Measurements from ENCODE around the gene FAXDC2.

- TF ChIP-seq, protein P1, sequence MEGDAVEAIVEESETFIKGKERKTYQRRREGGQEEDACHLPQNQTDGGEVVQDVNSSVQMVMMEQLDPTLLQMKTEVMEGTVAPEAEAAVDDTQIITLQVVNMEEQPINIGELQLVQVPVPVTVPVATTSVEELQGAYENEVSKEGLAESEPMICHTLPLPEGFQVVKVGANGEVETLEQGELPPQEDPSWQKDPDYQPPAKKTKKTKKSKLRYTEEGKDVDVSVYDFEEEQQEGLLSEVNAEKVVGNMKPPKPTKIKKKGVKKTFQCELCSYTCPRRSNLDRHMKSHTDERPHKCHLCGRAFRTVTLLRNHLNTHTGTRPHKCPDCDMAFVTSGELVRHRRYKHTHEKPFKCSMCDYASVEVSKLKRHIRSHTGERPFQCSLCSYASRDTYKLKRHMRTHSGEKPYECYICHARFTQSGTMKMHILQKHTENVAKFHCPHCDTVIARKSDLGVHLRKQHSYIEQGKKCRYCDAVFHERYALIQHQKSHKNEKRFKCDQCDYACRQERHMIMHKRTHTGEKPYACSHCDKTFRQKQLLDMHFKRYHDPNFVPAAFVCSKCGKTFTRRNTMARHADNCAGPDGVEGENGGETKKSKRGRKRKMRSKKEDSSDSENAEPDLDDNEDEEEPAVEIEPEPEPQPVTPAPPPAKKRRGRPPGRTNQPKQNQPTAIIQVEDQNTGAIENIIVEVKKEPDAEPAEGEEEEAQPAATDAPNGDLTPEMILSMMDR (IDR thresholded peaks at IDR 0.05; ENCODE audit: insufficient read depth, low read length) = no peak
- TF ChIP-seq, protein P2, sequence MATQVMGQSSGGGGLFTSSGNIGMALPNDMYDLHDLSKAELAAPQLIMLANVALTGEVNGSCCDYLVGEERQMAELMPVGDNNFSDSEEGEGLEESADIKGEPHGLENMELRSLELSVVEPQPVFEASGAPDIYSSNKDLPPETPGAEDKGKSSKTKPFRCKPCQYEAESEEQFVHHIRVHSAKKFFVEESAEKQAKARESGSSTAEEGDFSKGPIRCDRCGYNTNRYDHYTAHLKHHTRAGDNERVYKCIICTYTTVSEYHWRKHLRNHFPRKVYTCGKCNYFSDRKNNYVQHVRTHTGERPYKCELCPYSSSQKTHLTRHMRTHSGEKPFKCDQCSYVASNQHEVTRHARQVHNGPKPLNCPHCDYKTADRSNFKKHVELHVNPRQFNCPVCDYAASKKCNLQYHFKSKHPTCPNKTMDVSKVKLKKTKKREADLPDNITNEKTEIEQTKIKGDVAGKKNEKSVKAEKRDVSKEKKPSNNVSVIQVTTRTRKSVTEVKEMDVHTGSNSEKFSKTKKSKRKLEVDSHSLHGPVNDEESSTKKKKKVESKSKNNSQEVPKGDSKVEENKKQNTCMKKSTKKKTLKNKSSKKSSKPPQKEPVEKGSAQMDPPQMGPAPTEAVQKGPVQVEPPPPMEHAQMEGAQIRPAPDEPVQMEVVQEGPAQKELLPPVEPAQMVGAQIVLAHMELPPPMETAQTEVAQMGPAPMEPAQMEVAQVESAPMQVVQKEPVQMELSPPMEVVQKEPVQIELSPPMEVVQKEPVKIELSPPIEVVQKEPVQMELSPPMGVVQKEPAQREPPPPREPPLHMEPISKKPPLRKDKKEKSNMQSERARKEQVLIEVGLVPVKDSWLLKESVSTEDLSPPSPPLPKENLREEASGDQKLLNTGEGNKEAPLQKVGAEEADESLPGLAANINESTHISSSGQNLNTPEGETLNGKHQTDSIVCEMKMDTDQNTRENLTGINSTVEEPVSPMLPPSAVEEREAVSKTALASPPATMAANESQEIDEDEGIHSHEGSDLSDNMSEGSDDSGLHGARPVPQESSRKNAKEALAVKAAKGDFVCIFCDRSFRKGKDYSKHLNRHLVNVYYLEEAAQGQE (IDR thresholded peaks at IDR 0.05; ENCODE audit: insufficient replicate concordance, low read depth) = no peak
- no peak for TF ChIP-seq POLR2AphosphoS5 (IDR thresholded peaks at IDR 0.05; ENCODE audit: low read depth)
These were observed 62.2 kb downstream of the FAXDC2 start for GRCh38 chr5:154788212-154788611.

All from HL-60 (cell line).